Gastroesophageal sphincter (tissue), 4 donors: ENCODE results near the gene SPEG. TPM values are rescaled to one million over a fixed set of nuclear protein-coding genes. Genes with fewer than 3 reads are reported as not detected.

ENCODE experiments used
- ATAC-seq: fragments of 150-250 bp; one replicate; pipeline ENCODE4 v1.9.1; 2016; ENCODE audit warnings: mild to moderate bottlenecking, moderate library complexity
- H3K27ac ChIP-seq, 4 donors: fragments of 200-600 bp; sonication (generic) in 3 of 4; 1 replicate in 3 of 4; 2 replicates in 1 of 4; pipeline ENCODE4 v1.5.1; 2016 to 2019
- H3K27me3 ChIP-seq: fragments of 200-600 bp; sonication (generic); one replicate; pipeline ENCODE4 v1.5.1; 2019
- H3K36me3 ChIP-seq, 2 donors: fragments of 200-600 bp; sonication (generic); one replicate each; pipeline ENCODE4 v1.5.1; 2019; ENCODE audit warnings: control low read depth in 1 of 2
- H3K4me1 ChIP-seq, 3 donors: fragments of 200-600 bp; sonication (generic); 1 replicate in 2 of 3; 2 replicates in 1 of 3; pipeline ENCODE4 v1.5.1; 2016 to 2019; ENCODE audit warnings: control low read depth in 2 of 3
- H3K4me3 ChIP-seq, 2 donors: fragments of 200-600 bp; sonication (generic); one replicate each; pipeline ENCODE4 v1.5.1; 2019; ENCODE audit warnings: mild to moderate bottlenecking in 1 of 2, moderate library complexity in 1 of 2
- H3K9me3 ChIP-seq, 3 donors: fragments of 200-600 bp; sonication (generic); one replicate each; pipeline ENCODE4 v1.5.1; 2017 to 2019; ENCODE audit warnings: control low read depth in 2 of 3
- CTCF ChIP-seq, 4 experiments: fragments of 200-600 bp in 2 of 4; fragments of 450-650 bp in 2 of 4; sonication (generic) in 1 of 4; IDR thresholded peaks; one replicate each; pipeline ENCODE4 v1.5.1; 2017 to 2019; ENCODE audit warnings: antibody characterized with exemption in 4 of 4, mild to moderate bottlenecking in 2 of 4, moderate library complexity in 2 of 4
- EP300 ChIP-seq: sonication (generic); formaldehyde crosslinking; IDR thresholded peaks from one replicate; pipeline ENCODE4 v1.6.1; 2017; ENCODE audit warnings: antibody characterized with exemption, mild to moderate bottlenecking
- POLR2A ChIP-seq, 2 donors: fragments of 450-650 bp; IDR thresholded peaks; one replicate each; pipeline ENCODE4 v1.6.1; 2017; ENCODE audit warnings: antibody characterized with exemption in 2 of 2, mild to moderate bottlenecking in 2 of 2, moderate library complexity in 1 of 2
- POLR2AphosphoS5 ChIP-seq: sonication (generic); formaldehyde crosslinking; IDR thresholded peaks from one replicate; pipeline ENCODE4 v1.6.1; 2017; ENCODE audit warnings: antibody characterized with exemption
- WGBS, 2 donors: methylation state at CpG; one replicate each; pipeline ENCODE4 v1.1.5; 2018; ENCODE audit warnings: low coverage in 1 of 2; 5-methylcytosine and 5-hydroxymethylcytosine counted together
- total RNA-seq, 4 donors: library from RNA; depleted of rRNA; stranded (reverse); fragments of >200 nt; gene quantifications; one replicate each; pipeline ENCODE4 v1.1.0, GENCODE V29; 2016

The SPEG gene
- total RNA-seq, 4 donors from 2014 or later = 90.2 to 307 (median 214) TPM

- Histone ChIP-seq H3K4me1 (peaks cover 5 to 70% (median 13%) of the 10 kb centered on the region in 3 donors), H3K27ac (peak overlapping the region; percentile 91 to 95 (median 92)), H3K4me3 (no peak overlapping the region), H3K9me3 (peaks cover 0 to 4% (median 0%) of the 10 kb centered on the region in 3 donors), H3K27me3 (no peaks in the 10 kb centered on the region), H3K36me3 (no peaks in the 10 kb centered on the region)
- ATAC-seq = peak; percentile 39
- 19% methylated on average over 8 of the region's 8 CpGs for WGBS, 2 donors
- TF ChIP-seq CTCF (IDR thresholded peaks at IDR 0.05) = no peak
- peak; percentile 47 for TF ChIP-seq EP300
- TF ChIP-seq POLR2AphosphoS5 = peak; percentile 80
- TF ChIP-seq POLR2A (IDR thresholded peaks at IDR 0.05) = peak; percentile 28 to 37
Observed at GRCh38 chr2:219408631-219409030, 26.0 kb upstream of the SPEG start.

- H3K27me3 ChIP-seq = no peaks in the 10 kb centered on the region
- no peak for TF ChIP-seq EP300
- no peak for TF ChIP-seq POLR2AphosphoS5
- no peak for TF ChIP-seq CTCF (IDR thresholded peaks at IDR 0.05)
- TF ChIP-seq POLR2A (IDR thresholded peaks at IDR 0.05) = no peak
- peak overlapping the region; percentile 91 to 95 (median 92) for H3K27ac ChIP-seq
- 88% methylated on average over 1 of the region's 5 CpGs; no CpG with 5 or more reads in 1 of the 2 donors for WGBS, 2 donors
- H3K36me3 ChIP-seq = no peaks in the 10 kb centered on the region
- H3K9me3 ChIP-seq = peaks cover 0 to 4% (median 0%) of the 10 kb centered on the region in 3 donors
- no peak for ATAC-seq
- peaks cover 5 to 60% (median 6%) of the 10 kb centered on the region in 3 donors for H3K4me1 ChIP-seq
- no peak overlapping the region for H3K4me3 ChIP-seq
Observed at GRCh38 chr2:219409619-219410018, 25.0 kb upstream of the SPEG start.

- ATAC-seq = no peak
- no peak overlapping the region for H3K4me3 ChIP-seq
- WGBS, 2 donors = 74 to 85% methylated on average over 2 to 4 of the region's 8 CpGs
- TF ChIP-seq POLR2A (IDR thresholded peaks at IDR 0.05) = no peak
- no peak for TF ChIP-seq EP300
- no peak for TF ChIP-seq POLR2AphosphoS5
- no peak for TF ChIP-seq CTCF (IDR thresholded peaks at IDR 0.05)
- no peaks in the 10 kb centered on the region for H3K36me3 ChIP-seq
- peaks cover 3 to 56% (median 5%) of the 10 kb centered on the region in 3 donors for H3K4me1 ChIP-seq
- peaks cover 0 to 4% (median 0%) of the 10 kb centered on the region in 3 donors for H3K9me3 ChIP-seq
- H3K27me3 ChIP-seq = no peaks in the 10 kb centered on the region
- H3K27ac ChIP-seq = peak overlapping the region; percentile 91 to 95 (median 92)
Observed at GRCh38 chr2:219410390-219410789, 24.3 kb upstream of the SPEG start.

GRCh38 chr2:219414857-219415256 lies 19.8 kb upstream of the SPEG start:
- peak overlapping the region; percentile 87 to 97 (median 94) for H3K27ac ChIP-seq
- 39 to 44% methylated on average over 4 of the region's 4 CpGs for WGBS, 2 donors

More at GRCh38 chr2:219414857-219415256, 19.8 kb upstream of the SPEG start:
- TF ChIP-seq POLR2AphosphoS5 (peak; percentile 14), POLR2A (IDR thresholded peaks at IDR 0.05) (no peak), CTCF (IDR thresholded peaks at IDR 0.05) (no peak), EP300 (no peak)
- Histone ChIP-seq H3K4me1 (peaks cover 0 to 46% (median 5%) of the 10 kb centered on the region in 3 donors), H3K9me3 (peaks cover 0 to 4% (median 0%) of the 10 kb centered on the region in 3 donors), H3K27me3 (peaks cover 17% of the 10 kb centered on the region), H3K4me3 (no peak overlapping the region), H3K36me3 (peaks cover 0 to 1% of the 10 kb centered on the region in 2 donors)
- ATAC-seq = no peak
